Testis (tissue), 3 donors: ENCODE measurements around the gene PNPLA2. TPM values are rescaled to one million over a fixed set of nuclear protein-coding genes. Genes with fewer than 3 reads are reported as not detected.

ENCODE experiments used
- DNase-seq: peaks from one replicate; pipeline ENCODE4 v3.0.0-alpha.2; 2019
- H3K27ac ChIP-seq, 2 donors: fragments of 200-600 bp; sonication (generic); one replicate each; pipeline ENCODE4 v1.5.1; 2019
- H3K27me3 ChIP-seq: fragments of 200-600 bp; sonication (generic); one replicate; pipeline ENCODE4 v1.5.1; 2019
- H3K36me3 ChIP-seq: fragments of 200-600 bp; sonication (generic); one replicate; pipeline ENCODE4 v1.5.1; 2017; ENCODE audit warnings: low read depth; ENCODE audit errors: missing control alignments
- H3K4me1 ChIP-seq: fragments of 200-600 bp; sonication (generic); one replicate; pipeline ENCODE4 v1.5.1; 2019
- H3K4me3 ChIP-seq, 2 donors: fragments of 200-600 bp; sonication (generic); one replicate each; pipeline ENCODE4 v1.5.1; 2017 to 2019
- H3K9me3 ChIP-seq: fragments of 200-600 bp; sonication (generic); one replicate; pipeline ENCODE4 v1.5.1; 2017
- POLR2A ChIP-seq: fragments of 450-650 bp; IDR thresholded peaks from one replicate; pipeline ENCODE4 v1.6.1; 2017; ENCODE audit warnings: antibody characterized with exemption, mild to moderate bottlenecking, moderate library complexity
- WGBS, 2 donors: methylation state at CpG; one replicate each; pipeline ENCODE4 v1.1.5; 2018; 5-methylcytosine and 5-hydroxymethylcytosine counted together
- intact Hi-C: fragments of 100-400 bp; cut with DNase I; formaldehyde crosslinking; loops from one replicate; pipeline ENCODE4 v1.15.1; 2023; ENCODE audit warnings: low total_unique reads
- polyA plus RNA-seq: library from polyadenylated mRNA; stranded (reverse); fragments of 350-450 nt; fragmentation: Illumina TruSeq; extraction: RNeasy Lipid Tissue Mini Kit (QIAGEN cat#74804); gene quantifications from one replicate; pipeline ENCODE4 v1.2.3, GENCODE V29; 2014; ENCODE audit warnings: low read depth, low replicate concordance; ENCODE audit not compliant: insufficient read depth
- total RNA-seq, 2 donors: library from RNA; depleted of rRNA; stranded (reverse); fragments of >200 nt; gene quantifications; one replicate each; pipeline ENCODE4 v1.2.3, GENCODE V29; 2016
- TF ChIP-seq, protein P1 (sequence below), 3 experiments: fragments of 450-650 bp in 2 of 3; fragments of 200-600 bp in 1 of 3; sonication (generic) in 1 of 3; IDR thresholded peaks; one replicate each; pipeline ENCODE4 v1.5.1; 2016 to 2019; ENCODE audit warnings: antibody characterized with exemption in 3 of 3, mild to moderate bottlenecking in 2 of 3, moderate library complexity in 1 of 3

PNPLA2 gene
- total and polyA plus RNA-seq, 3 donors from 2014 or later, result 86.7 to 108 (median 96.7) TPM

DNA sequence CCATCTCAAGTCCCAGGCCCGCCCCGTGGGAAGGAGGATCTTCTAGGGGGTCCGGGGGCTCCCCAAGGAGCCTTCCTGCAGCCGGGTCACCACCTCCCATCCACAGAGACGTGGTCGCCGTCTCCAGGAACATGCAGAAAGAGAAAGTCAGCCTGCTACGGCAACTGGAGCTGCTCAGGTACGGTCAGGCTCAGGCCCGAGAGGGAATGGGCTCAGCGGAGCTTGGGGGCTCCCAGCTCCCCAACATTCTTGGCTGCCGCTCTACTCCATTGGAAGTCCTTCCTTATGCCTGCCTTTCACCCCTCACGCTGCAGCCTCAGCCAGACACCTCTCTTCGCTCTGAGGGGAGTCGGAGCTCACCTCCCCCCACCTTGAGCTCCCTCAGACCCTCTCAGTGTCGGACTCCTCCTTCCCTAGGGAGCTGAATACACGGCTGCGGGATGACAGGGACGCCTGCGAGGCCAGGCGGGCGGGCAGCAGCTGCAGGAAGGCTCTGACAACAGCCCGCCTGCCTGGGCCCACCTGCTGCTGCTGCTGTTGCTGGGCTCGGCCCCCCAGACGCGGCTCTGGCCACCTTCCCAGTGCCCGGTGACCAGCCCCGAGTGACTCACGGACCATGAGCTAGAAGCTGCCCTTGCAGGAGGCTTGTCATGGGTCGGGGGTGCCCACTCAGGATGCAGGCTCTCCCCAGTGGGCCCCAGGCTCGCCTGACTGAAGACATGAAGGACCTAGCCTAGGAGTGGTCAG is 12.6 kb downstream of the PNPLA2 start:
- Histone ChIP-seq H3K4me1 (peaks cover 51% of the 10 kb centered on the region), H3K27ac (no peak overlapping the region), H3K27me3 (no peaks in the 10 kb centered on the region), H3K4me3 (no peak overlapping the region), H3K36me3 (no peaks in the 10 kb centered on the region), H3K9me3 (no peaks in the 10 kb centered on the region)
- WGBS, 2 donors, result 46 to 51% methylated on average over 14 to 23 of the region's 31 CpGs
- no peak for DNase-seq
- intact Hi-C loops, result no loop called here
- no peak for TF ChIP-seq POLR2A
- TF ChIP-seq, protein P1, sequence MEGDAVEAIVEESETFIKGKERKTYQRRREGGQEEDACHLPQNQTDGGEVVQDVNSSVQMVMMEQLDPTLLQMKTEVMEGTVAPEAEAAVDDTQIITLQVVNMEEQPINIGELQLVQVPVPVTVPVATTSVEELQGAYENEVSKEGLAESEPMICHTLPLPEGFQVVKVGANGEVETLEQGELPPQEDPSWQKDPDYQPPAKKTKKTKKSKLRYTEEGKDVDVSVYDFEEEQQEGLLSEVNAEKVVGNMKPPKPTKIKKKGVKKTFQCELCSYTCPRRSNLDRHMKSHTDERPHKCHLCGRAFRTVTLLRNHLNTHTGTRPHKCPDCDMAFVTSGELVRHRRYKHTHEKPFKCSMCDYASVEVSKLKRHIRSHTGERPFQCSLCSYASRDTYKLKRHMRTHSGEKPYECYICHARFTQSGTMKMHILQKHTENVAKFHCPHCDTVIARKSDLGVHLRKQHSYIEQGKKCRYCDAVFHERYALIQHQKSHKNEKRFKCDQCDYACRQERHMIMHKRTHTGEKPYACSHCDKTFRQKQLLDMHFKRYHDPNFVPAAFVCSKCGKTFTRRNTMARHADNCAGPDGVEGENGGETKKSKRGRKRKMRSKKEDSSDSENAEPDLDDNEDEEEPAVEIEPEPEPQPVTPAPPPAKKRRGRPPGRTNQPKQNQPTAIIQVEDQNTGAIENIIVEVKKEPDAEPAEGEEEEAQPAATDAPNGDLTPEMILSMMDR (IDR thresholded peaks at IDR 0.05), result no peak

DNA sequence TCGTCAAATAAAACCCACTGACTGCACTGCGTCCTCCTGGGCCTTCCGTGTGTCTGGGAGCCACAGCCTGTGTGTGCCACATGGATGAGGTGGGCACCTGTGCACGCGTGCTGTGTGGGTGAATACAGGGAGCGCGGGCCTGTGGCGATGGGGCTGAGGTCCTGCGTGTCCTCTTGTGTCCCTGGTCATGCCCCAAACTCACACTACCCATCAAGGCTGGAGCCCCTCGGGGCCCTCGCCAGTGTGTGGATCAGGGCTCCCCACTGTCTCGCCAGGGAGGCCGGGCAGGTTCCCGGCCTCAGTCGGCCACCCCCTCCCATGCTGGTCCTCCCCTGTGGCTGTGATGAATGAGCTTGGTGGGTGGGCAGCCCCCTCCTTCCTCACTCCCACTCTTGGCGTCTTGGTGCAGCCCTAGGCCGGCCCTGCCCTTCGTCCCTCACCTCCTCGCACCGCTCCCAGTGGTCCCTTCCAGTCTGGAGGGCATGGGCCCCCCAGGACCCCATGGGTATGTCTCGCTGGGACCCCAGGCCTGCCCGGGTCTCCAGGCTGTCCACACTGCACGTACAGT is 13.3 kb downstream of the PNPLA2 start:
- Histone ChIP-seq H3K27me3 (no peaks in the 10 kb centered on the region), H3K9me3 (no peaks in the 10 kb centered on the region), H3K4me1 (peaks cover 51% of the 10 kb centered on the region), H3K36me3 (no peaks in the 10 kb centered on the region), H3K4me3 (peak overlapping the region; percentile 48 to 60), H3K27ac (no peak overlapping the region)
- DNase-seq, result no peak
- 55 to 64% methylated on average over 12 to 23 of the region's 23 CpGs for WGBS, 2 donors
- intact Hi-C loops, result no loop called here
- TF ChIP-seq, protein P1 (IDR thresholded peaks at IDR 0.05), result no peak
- no peak for TF ChIP-seq POLR2A

DNA sequence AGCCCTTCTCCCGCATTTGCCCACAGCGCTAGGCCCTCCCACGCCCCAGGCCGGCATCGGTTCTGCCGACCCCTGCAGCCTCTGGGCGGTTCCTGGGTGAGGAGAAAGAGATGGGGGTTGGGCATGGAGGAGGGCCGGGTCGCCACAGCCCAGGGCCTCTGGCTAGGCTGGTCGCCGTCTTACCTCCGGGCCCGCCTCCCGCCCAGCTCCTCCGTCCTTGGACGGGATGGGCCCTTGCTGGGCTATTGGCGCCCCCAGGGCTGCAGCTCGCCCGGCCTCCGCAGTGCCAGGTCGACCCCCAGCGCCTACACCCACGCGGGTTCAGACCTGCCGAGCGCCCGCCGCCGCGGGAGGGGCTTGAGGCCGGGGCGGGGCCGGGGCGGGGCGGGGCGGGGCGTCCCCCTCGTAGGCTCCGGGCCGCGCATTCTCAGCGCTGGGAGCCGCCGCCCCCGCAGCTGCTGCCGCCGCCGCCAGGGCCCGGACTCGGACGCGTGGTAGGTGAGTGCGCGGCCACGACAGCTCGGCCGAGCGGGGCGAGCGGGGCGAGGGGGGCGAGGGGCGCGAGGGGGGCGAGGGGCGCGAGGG is 13.9 kb downstream of the PNPLA2 start, which contains the start of gene CD151:
Gene CD151, plus strand, starts transcription at position 424 of the 585 bp plus-strand sequence. CDS start 3,118 bp downstream, outside the sequence.
- Histone ChIP-seq H3K4me3 (peak within 1 kb of the TSS; percentile 60 to 76), H3K27ac (peak within 1 kb of the TSS; percentile 55 to 81), H3K27me3 (no peaks in the 10 kb centered on the region), H3K36me3 (no peaks in the 10 kb centered on the region), H3K9me3 (no peaks in the 10 kb centered on the region), H3K4me1 (peaks cover 47% of the 10 kb centered on the region)
- intact Hi-C loops, result no loop called here
- 3% methylated on average over 24 of the region's 67 CpGs; no CpG with 5 or more reads in 1 of the 2 donors for WGBS, 2 donors
- TF ChIP-seq, protein P1 (IDR thresholded peaks at IDR 0.05), result no peak
- no peak for TF ChIP-seq POLR2A
- DNase-seq, result peak; percentile 76

DNA sequence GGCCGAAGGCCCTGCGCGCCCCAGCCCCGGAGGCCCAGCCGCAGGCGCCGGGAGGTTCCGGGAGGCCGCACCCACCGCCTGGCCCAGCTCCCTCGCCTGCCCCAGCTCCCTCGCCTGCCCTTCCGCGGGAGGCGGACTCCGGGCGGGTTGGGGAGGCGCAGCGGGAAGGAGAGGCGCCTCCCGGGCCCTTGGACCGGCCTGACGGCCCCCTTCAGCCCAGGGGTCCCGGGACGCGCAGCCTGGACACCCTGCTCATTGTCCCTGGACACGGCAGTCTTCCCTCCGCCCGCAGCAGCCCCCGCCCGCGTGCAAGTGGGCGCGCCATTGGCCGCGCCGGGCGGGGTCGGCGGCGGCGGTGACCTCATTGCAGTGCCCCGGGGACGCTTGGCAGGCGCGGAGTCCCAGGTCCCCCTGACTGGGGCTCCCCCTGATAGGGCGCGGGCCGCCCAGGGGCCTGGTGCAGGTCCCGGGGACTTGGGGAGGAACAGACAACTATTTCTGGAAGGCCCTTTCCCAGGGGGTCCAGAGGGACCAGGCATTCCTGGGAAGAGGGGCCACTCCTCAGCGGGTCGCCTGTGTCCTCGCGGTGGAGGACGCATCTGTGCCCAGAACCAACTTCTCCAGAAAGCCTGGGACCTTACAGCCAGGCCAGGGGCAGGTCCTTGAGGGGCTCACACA is 14.5 kb downstream of the PNPLA2 start:
- Histone ChIP-seq H3K27ac (peak overlapping the region; percentile 55 to 81), H3K4me1 (peaks cover 47% of the 10 kb centered on the region), H3K9me3 (no peaks in the 10 kb centered on the region), H3K27me3 (no peaks in the 10 kb centered on the region), H3K36me3 (no peaks in the 10 kb centered on the region), H3K4me3 (peak overlapping the region; percentile 60 to 76)
- intact Hi-C loops, result no loop called here
- WGBS, 2 donors, result 0% methylated on average over 44 of the region's 55 CpGs; no CpG with 5 or more reads in 1 of the 2 donors
- no peak for TF ChIP-seq POLR2A
- TF ChIP-seq, protein P1 (IDR thresholded peaks at IDR 0.05), result no peak
- DNase-seq, result no peak
